ENCODE results near the gene AP5Z1. TPM values are rescaled to one million over a fixed set of nuclear protein-coding genes. Genes with fewer than 3 reads are reported as not detected.

Gene AP5Z1
- total and polyA plus RNA-seq, 2 of the 4 experiments (the other 2 are of a cell fraction) = 9.7 to 38.7 TPM

DNA sequence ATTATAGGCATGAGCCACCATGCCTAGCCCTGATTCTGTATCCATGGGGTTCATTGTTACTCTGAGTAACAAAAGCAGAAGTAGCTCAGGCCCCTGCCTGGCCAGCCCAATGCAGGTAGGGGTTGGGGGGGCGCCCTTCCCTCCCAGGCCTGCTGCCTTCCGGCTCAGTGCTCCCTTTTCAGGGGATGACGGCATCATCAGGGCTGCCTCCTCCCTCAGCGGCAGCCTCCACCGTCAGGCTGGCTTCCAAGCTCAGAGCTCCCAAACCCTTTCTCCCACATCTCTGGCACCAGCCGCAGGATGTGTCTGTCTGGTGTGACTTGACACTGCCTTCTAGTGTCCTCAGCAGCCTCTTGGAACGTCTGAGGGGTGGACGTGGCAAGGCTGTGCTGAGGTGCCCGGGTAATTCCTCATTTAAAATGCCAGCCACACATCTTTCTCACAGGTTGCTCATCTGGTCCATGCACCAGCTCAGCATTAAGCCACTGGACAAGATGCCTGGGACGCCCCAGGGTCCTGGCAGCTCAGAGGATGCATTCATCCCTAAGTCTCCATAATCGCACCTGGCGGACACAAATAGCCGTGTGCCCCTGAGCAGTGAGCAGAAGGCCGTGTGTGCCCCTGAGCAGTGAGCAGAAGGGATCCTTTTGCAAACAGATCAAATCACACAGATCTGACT is 48.2 kb downstream of the AP5Z1 start:
- POLR2A ChIA-PET (ENCODE audit: unreplicated experiment) = no interaction called here

More for the DNA sequence above, 48.2 kb downstream of the AP5Z1 start:
- no peaks in the 10 kb centered on the region for H4K20me1 ChIP-seq (ENCODE audit: insufficient read depth, low read length)
- BruUV-seq (replicated peaks) = no TSS peak
- H4K8ac ChIP-seq (ENCODE audit: low read depth in 2 of 2, low read length in 2 of 2) = no peak overlapping the region
- peaks cover 2% of the 10 kb centered on the region; the same call in 1 of the 2 replicates for H3K27me3 ChIP-seq (ENCODE audit: control insufficient read depth, insufficient read depth, low read length)
- in situ Hi-C loops (cut with MboI; ENCODE audit: low sequenced_read_pairs) = no loop called here
- H4K91ac ChIP-seq (ENCODE audit: insufficient read depth, low read depth, low read length) = no peak overlapping the region
- no peak overlapping the region for H2BK5ac ChIP-seq (ENCODE audit: low read depth, low read length, poor library complexity, severe bottlenecking)
- H3K4ac ChIP-seq (ENCODE audit: low read depth, low read length) = no peak overlapping the region
- H2AK5ac ChIP-seq (ENCODE audit: low read depth, low read length) = no peak overlapping the region
- H3K9me1 ChIP-seq (ENCODE audit: insufficient read depth, low read length) = no peaks in the 10 kb centered on the region
- no peak overlapping the region for H3K18ac ChIP-seq (ENCODE audit: low read depth, low read length)
- H3K79me1 ChIP-seq (ENCODE audit: low read depth in 1 of 2, low read length in 2 of 2) = no peaks in the 10 kb centered on the region
- H4K5ac ChIP-seq (ENCODE audit: low read depth, low read length) = no peak overlapping the region
- no peak overlapping the region for H3K27ac ChIP-seq (ENCODE audit: insufficient read depth, low read length)
- no peak overlapping the region for H2BK120ac ChIP-seq (ENCODE audit: low read depth, low read length)
- no peak overlapping the region for H3K14ac ChIP-seq (replicated peaks; ENCODE audit: low read depth, low read length)
- CTCF ChIA-PET = no interaction called here
- intact Hi-C loops (cut with micrococcal nuclease) = no loop called here
- no peak overlapping the region for H2AK9ac ChIP-seq (replicated peaks; ENCODE audit: low read depth, low read length, poor library complexity)
- DNase-seq (no peak), ATAC-seq (ENCODE audit: low read depth) (no peak)
- no peak overlapping the region for H3K56ac ChIP-seq (ENCODE audit: extremely low read depth, insufficient read depth, low read length)
- no peak overlapping the region for H2BK20ac ChIP-seq (ENCODE audit: low read depth, low read length)
- no peak overlapping the region for H3K23ac ChIP-seq (ENCODE audit: low read depth, low read length)
- no peak overlapping the region for H3K9ac ChIP-seq (ENCODE audit: low read depth, low read length)
- H2BK15ac ChIP-seq (ENCODE audit: low read depth, low read length) = no peak overlapping the region
- H3K4me1 ChIP-seq (ENCODE audit: control insufficient read depth, insufficient read depth, low read length) = no peaks in the 10 kb centered on the region; the same call in 1 of the 2 replicates
- H2AFZ ChIP-seq (replicated peaks; ENCODE audit: low read length, poor library complexity) = peak overlapping the region; percentile 18
- TF ChIP-seq NFE2L2 (IDR thresholded peaks at IDR 0.05; ENCODE audit: low read depth, low read length) = no peak
- H3K9me3 ChIP-seq (ENCODE audit: control insufficient read depth, insufficient read depth, low read length) = no peaks in the 10 kb centered on the region
- dilution Hi-C loops (cut with HindIII; ENCODE audit: low sequenced_read_pairs, unreplicated experiment) = no loop called here
- no peak overlapping the region for H3K4me2 ChIP-seq (ENCODE audit: low read depth, low read length)
- H3K36me3 ChIP-seq (ENCODE audit: control insufficient read depth, insufficient read depth, low read length) = no peaks in the 10 kb centered on the region
- 39% methylated on average over 3 of the region's 14 CpGs; no CpG with 5 or more reads in 1 of the 2 experiments for WGBS, 2 experiments (ENCODE audit: extremely low coverage in 2 of 2, insufficient read length in 1 of 2)
- no peak overlapping the region for H3K4me3 ChIP-seq (ENCODE audit: insufficient read depth, low read depth, low read length)
